ENCODE results near the gene GPR61. TPM values are rescaled to one million over a fixed set of nuclear protein-coding genes. Genes with fewer than 3 reads are reported as not detected.

Gene GPR61
- total and polyA plus RNA-seq, 9 of the 15 experiments (the other 6 are each of a cell fraction or from before 2014, with no cell fraction given) = 0.04 to 1.1 (median 0.25) TPM; not detected in 4

DNA sequence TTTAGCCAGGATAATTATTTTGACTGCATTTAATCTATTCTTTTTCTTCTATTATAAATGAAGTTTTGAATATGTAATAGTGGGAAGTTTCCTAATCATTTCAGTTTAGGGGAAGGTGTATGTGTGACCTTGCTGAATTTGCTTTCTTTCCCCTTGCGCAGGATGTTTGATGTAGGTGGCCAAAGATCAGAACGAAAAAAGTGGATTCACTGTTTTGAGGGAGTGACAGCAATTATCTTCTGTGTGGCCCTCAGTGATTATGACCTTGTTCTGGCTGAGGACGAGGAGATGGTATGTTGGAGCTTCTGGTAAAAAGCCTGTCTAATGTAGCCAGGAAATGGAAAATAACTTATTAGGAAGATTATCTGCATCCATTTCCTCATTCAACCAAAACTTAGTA is 46.4 kb downstream of the GPR61 start:
- FAIRE-seq (no peak), DNase-seq (ENCODE audit: extremely low read depth in 1 of 4, low spot score in 3 of 4) (no peak), ATAC-seq (no peak)
- CTCF ChIA-PET (ENCODE audit: low intra/inter-chr PET ratio) = no interaction called here
- 79% methylated on average over 3 of the region's 3 CpGs for WGBS (ENCODE audit: insufficient coverage, low coverage, missing lambda C conversion rate)
- no peak overlapping the region for H3K4me3 ChIP-seq
- no TSS peak for BruUV-seq (replicated peaks)
- no peaks in the 10 kb centered on the region for H3K9me3 ChIP-seq (replicated peaks; ENCODE audit: control insufficient read depth, insufficient read depth, low read depth, low read length)
- H4K20me1 ChIP-seq (replicated peaks; ENCODE audit: control insufficient read depth, insufficient read depth, low read length) = no peaks in the 10 kb centered on the region
- no peak overlapping the region for H3K4me2 ChIP-seq (ENCODE audit: insufficient read depth, low read length)
- no peaks in the 10 kb centered on the region for H3K9me1 ChIP-seq (ENCODE audit: control insufficient read depth, insufficient read depth, low read length)
- POLR2A ChIA-PET = no interaction called here
- no peaks in the 10 kb centered on the region for H3K27me3 ChIP-seq (ENCODE audit: control insufficient read depth in 2 of 2, insufficient read depth in 2 of 2, low read length in 2 of 2)
- in situ Hi-C loops (cut with MboI) (no loop called here), intact Hi-C loops (cut with micrococcal nuclease) (no loop called here)
- H2AFZ ChIP-seq (ENCODE audit: low read depth, low read length) = no peak overlapping the region
- no peaks in the 10 kb centered on the region for H3K79me2 ChIP-seq (ENCODE audit: control insufficient read depth, insufficient read depth, low read length)
- peaks cover 84% of the 10 kb centered on the region for H3K36me3 ChIP-seq (ENCODE audit: control insufficient read depth, insufficient read depth, low read length)
- H3K9ac ChIP-seq (ENCODE audit: insufficient read depth in 1 of 2, low read depth in 2 of 2, low read length in 2 of 2) = no peak overlapping the region
- H3K4me1 ChIP-seq (replicated peaks in 1 of 2; ENCODE audit: control insufficient read depth in 2 of 2, insufficient read depth in 2 of 2, low read length in 2 of 2) = no peaks in the 10 kb centered on the region
- H3K27ac ChIP-seq (ENCODE audit: extremely low read depth, low read depth, low read length) = no peak overlapping the region
- TF ChIP-seq HDGF (IDR thresholded peaks at IDR 0.05) (no peak), ZNF589 (CRISPR knock-in tag; IDR thresholded peaks at IDR 0.05; ENCODE audit: low read depth) (no peak), MAFF (IDR thresholded peaks at IDR 0.05; ENCODE audit: low read length) (no peak), HMGN3 (IDR thresholded peaks at IDR 0.05; ENCODE audit: borderline replicate concordance, extremely low read depth, insufficient read length, low read depth, low read length) (no peak), RBM25 (IDR thresholded peaks at IDR 0.05; ENCODE audit: low read depth, low read length, severe bottlenecking) (no peak), ARHGAP35 (IDR thresholded peaks at IDR 0.05; ENCODE audit: partially characterized antibody) (no peak), SMC3 (conservative IDR thresholded peaks at IDR 0.05; ENCODE audit: insufficient read depth, low read depth, low read length) (no peak), POLR2AphosphoS5 (IDR thresholded peaks at IDR 0.05; ENCODE audit: control insufficient read depth, insufficient read depth, low read depth, low read length) (no peak), RAD51 (IDR thresholded peaks at IDR 0.05; ENCODE audit: borderline replicate concordance, low read depth) (no peak), ZNF644 (tag; IDR thresholded peaks at IDR 0.05; ENCODE audit: low read depth) (no peak), ADNP (tag; IDR thresholded peaks at IDR 0.05) (no peak), MIER1 (IDR thresholded peaks at IDR 0.05; ENCODE audit: low read depth) (no peak)
- TF ChIP-seq, protein P1, sequence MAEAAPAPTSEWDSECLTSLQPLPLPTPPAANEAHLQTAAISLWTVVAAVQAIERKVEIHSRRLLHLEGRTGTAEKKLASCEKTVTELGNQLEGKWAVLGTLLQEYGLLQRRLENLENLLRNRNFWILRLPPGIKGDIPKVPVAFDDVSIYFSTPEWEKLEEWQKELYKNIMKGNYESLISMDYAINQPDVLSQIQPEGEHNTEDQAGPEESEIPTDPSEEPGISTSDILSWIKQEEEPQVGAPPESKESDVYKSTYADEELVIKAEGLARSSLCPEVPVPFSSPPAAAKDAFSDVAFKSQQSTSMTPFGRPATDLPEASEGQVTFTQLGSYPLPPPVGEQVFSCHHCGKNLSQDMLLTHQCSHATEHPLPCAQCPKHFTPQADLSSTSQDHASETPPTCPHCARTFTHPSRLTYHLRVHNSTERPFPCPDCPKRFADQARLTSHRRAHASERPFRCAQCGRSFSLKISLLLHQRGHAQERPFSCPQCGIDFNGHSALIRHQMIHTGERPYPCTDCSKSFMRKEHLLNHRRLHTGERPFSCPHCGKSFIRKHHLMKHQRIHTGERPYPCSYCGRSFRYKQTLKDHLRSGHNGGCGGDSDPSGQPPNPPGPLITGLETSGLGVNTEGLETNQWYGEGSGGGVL (CRISPR knock-in tag; IDR thresholded peaks at IDR 0.05) = no peak
- TF ChIP-seq, protein P2, sequence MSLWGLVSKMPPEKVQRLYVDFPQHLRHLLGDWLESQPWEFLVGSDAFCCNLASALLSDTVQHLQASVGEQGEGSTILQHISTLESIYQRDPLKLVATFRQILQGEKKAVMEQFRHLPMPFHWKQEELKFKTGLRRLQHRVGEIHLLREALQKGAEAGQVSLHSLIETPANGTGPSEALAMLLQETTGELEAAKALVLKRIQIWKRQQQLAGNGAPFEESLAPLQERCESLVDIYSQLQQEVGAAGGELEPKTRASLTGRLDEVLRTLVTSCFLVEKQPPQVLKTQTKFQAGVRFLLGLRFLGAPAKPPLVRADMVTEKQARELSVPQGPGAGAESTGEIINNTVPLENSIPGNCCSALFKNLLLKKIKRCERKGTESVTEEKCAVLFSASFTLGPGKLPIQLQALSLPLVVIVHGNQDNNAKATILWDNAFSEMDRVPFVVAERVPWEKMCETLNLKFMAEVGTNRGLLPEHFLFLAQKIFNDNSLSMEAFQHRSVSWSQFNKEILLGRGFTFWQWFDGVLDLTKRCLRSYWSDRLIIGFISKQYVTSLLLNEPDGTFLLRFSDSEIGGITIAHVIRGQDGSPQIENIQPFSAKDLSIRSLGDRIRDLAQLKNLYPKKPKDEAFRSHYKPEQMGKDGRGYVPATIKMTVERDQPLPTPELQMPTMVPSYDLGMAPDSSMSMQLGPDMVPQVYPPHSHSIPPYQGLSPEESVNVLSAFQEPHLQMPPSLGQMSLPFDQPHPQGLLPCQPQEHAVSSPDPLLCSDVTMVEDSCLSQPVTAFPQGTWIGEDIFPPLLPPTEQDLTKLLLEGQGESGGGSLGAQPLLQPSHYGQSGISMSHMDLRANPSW (CRISPR knock-in tag; IDR thresholded peaks at IDR 0.05) = no peak

Data from K562 (cell line).